ENCODE data around the gene TSPAN1. TPM values are rescaled to one million over a fixed set of nuclear protein-coding genes. Genes with fewer than 3 reads are reported as not detected.

The TSPAN1 gene
- total RNA-seq (2013; cell fraction: nucleolus; rRNA removed), result not detected in 2 replicates
- 0.23 and 0.27 TPM in 2 replicates for total RNA-seq (2014; rRNA removed)
- not detected in 2 replicates for total RNA-seq (2014; rRNA removed; fragmentation: Illumina TruSeq; extraction: Trizol)
- total RNA-seq (2021), result 0.18 and 0.61 TPM in 2 replicates
- not detected for polyA plus RNA-seq (2011; ENCODE audit: low read depth)
- 0.08 and 0.16 TPM in 2 replicates for polyA plus RNA-seq (2011; rRNA removed)
- polyA plus RNA-seq (2011; cell fraction: cytosol; rRNA removed), result 0.32 and 0.43 TPM in 2 replicates
- polyA plus RNA-seq (2011; cell fraction: nucleus; rRNA removed), result 0.18 and 0.34 TPM in 2 replicates
- 0.08 and 0.19 TPM in 2 replicates for polyA plus RNA-seq (2012)
- polyA plus RNA-seq (2014; fragmentation: Illumina TruSeq; extraction: Trizol), result 0.29 TPM in 1 of 2 replicates, not detected in the other
- polyA plus RNA-seq (2014; fragmentation: Nextera tagmentation; extraction: Ambion mirVana), result under 1 TPM in 1 of 2 experiments, not detected in 1; 0.24 TPM
- 0.09 TPM in 1 of 2 replicates, not detected in the other for polyA plus RNA-seq (2014; rRNA removed)
- polyA plus RNA-seq (2016; fragmentation: Nextera tagmentation; extraction: Ambion mirVana), result not detected
- polyA minus RNA-seq (2011; rRNA and poly(A)+ RNA removed), result not detected in 2 replicates
- polyA minus RNA-seq (2011; cell fraction: cytosol; rRNA and poly(A)+ RNA removed), result not detected in 2 replicates
- 0.36 and 0.77 TPM in 2 replicates for polyA minus RNA-seq (2011; cell fraction: nucleus; rRNA and poly(A)+ RNA removed)
- percentile 15 among the genes with signal in this experiment for Bru-seq, nascent RNA
- percentile 8 among the genes with signal in this experiment for BruChase-seq, experiment 1, labeled RNA remaining after a 6-hour chase
- not detected for BruChase-seq, experiment 2, labeled RNA remaining after a 2-hour chase
- long read RNA-seq, experiment 1, result 0 reads
- long read RNA-seq, experiment 2, result 0 reads

GRCh38 chr1:46174448-46175231, at the start of gene TSPAN1:
Gene TSPAN1 (plus strand): TSS chr1:46175087. CDS start chr1:46181108, 6,021 bp downstream.
- ATAC-seq (no peak), FAIRE-seq (no peak), DNase-seq (ENCODE audit: low read depth, low spot score) (no peak)
- Histone ChIP-seq H3K4me2 (ENCODE audit: control insufficient read depth, insufficient read depth) (no peak within 1 kb of the TSS), H3K27ac (ENCODE audit: control insufficient read depth, insufficient read depth) (no peak within 1 kb of the TSS), H3K79me2 (ENCODE audit: control insufficient read depth, insufficient read depth, low read length) (no peaks in the 10 kb centered on the region), H2AFZ (ENCODE audit: control insufficient read depth, low read depth, low read length) (no peak within 1 kb of the TSS), H3K36me3 (ENCODE audit: control insufficient read depth in 2 of 2, insufficient read depth in 2 of 2, low read length in 1 of 2) (no peaks in the 10 kb centered on the region), H3K27me3 (replicated peaks in 1 of 2; ENCODE audit: control insufficient read depth in 2 of 2, insufficient read depth in 2 of 2, low read length in 1 of 2) (no peaks in the 10 kb centered on the region; a peak in 1 of 4 replicates), H3K4me1 (ENCODE audit: control insufficient read depth, insufficient read depth, low read length) (peaks cover 6% of the 10 kb centered on the region), H3K9me3 (replicated peaks; ENCODE audit: control insufficient read depth, insufficient read depth, low read length) (no peaks in the 10 kb centered on the region), H3K9ac (ENCODE audit: control insufficient read depth, insufficient read depth, low read length) (no peak within 1 kb of the TSS), H4K20me1 (ENCODE audit: control insufficient read depth, insufficient read depth) (no peaks in the 10 kb centered on the region), H3K4me3 (no peak within 1 kb of the TSS)
- BruUV-seq (replicated peaks), result no TSS peak
- RAD21 ChIA-PET (ENCODE audit: unreplicated experiment), result interaction anchor here (1.1 to 1.3 kb wide), 4 partner anchors 9 to 138 kb away, joined by 3 to 5 read pairs (median 4); no protein-coding TSS in a partner anchor
- CTCF ChIA-PET, result interaction anchor here (0.7 to 17.5 kb wide), 7 partner anchors 9 to 137 kb away, joined by 3 to 293 read pairs (median 4); no protein-coding TSS in a partner anchor
- WGBS (ENCODE audit: insufficient coverage, insufficient replicate concordance, low lambda C conversion rate, missing lambda C conversion rate), result 82% methylated on average over 11 of the region's 11 CpGs
- SMC1A ChIA-PET (ENCODE audit: uncharacterized antibody, unreplicated experiment), result interaction anchor here (1.0 to 8.0 kb wide), 8 partner anchors 11 to 137 kb away, joined by 3 to 50 read pairs (median 5); no protein-coding TSS in a partner anchor
- TF ChIP-seq SIX5 (IDR thresholded peaks at IDR 0.05; ENCODE audit: low read depth, low read length, severe bottlenecking) (no peak), KLF5 (IDR thresholded peaks at IDR 0.05; ENCODE audit: partially characterized antibody) (no peak), ATF3 (IDR thresholded peaks at IDR 0.05; ENCODE audit: borderline replicate concordance, extremely low read depth, low read depth, low read length) (no peak), NBN (IDR thresholded peaks at IDR 0.05) (no peak), MYC (IDR thresholded peaks at IDR 0.05; ENCODE audit: insufficient read depth, insufficient read length, insufficient replicate concordance, low read length, severe bottlenecking) (no peak), ZNF274 (IDR thresholded peaks at IDR 0.05; ENCODE audit: insufficient read depth, insufficient read length) (no peak), NFYA (IDR thresholded peaks at IDR 0.05; ENCODE audit: borderline replicate concordance, low read depth, low read length) (no peak), CEBPB (IDR thresholded peaks at IDR 0.05; ENCODE audit: borderline replicate concordance in 1 of 2, low read depth in 2 of 2, low read length in 2 of 2) (no peak)
- in situ Hi-C loops (cut with MboI), result loop anchor here (5.0 kb wide), 2 partner anchors 53 to 137 kb away; no protein-coding TSS in a partner anchor
- intact Hi-C loops (cut with micrococcal nuclease; ENCODE audit: unreplicated experiment), result no loop called here
- POLR2A ChIA-PET, result interaction anchor here (0.8 to 1.8 kb wide), 3 partner anchors 10 to 40 kb away, joined by 3 to 7 read pairs (median 5); partner anchors contain the start of gene LURAP1
